ENCODE measurements around the gene SRGAP1.

- TF ChIP-seq CTCF (IDR thresholded peaks at IDR 0.05) (no peak), POLR2A (IDR thresholded peaks at IDR 0.05) (no peak)
These were observed 228.5 kb downstream of the SRGAP1 start for GRCh38 chr12:64072916-64073575.

Measured in right lobe of liver (tissue), 4 donors.